ENCODE results near the gene NACC2. TPM values are rescaled to one million over a fixed set of nuclear protein-coding genes. Genes with fewer than 3 reads are reported as not detected.

Gene NACC2
- total RNA-seq, 4 donors from 2014 or later, result 26.0 to 51.7 (median 43.5) TPM

GRCh38 chr9:136119883-136120393, 24.8 kb upstream of the NACC2 start:
- peak overlapping the region; percentile 71 to 97 (median 84) for H3K4me3 ChIP-seq
- no peaks in the 10 kb centered on the region for H3K27me3 ChIP-seq
- H3K36me3 ChIP-seq, result peaks cover 0 to 10% of the 10 kb centered on the region in 2 donors
- intact Hi-C loops (cut with DNase I; ENCODE audit: low total_unique reads) (loop anchor here (1.0 to 5.0 kb wide), 3 partner anchors 68 to 418 kb away; partner anchors contain the start of gene KCNT1), in situ Hi-C loops (cut with MboI; ENCODE audit: low sequenced_read_pairs in 4 of 4) (loop anchor here (5.0 kb wide), 2 partner anchors 153 to 158 kb away; partner anchors contain the start of gene UBAC1 (in 2 of the 4))
- DNase-seq, result no peak
- peak overlapping the region; percentile 93 to 100 (median 97) for H3K27ac ChIP-seq
- H3K9me3 ChIP-seq, result no peaks in the 10 kb centered on the region
- TF ChIP-seq CTCF (IDR thresholded peaks at IDR 0.05 in 4 of 5, conservative IDR thresholded peaks at IDR 0.05 in 1 of 5), result no peak
- TF ChIP-seq POLR2A (IDR thresholded peaks at IDR 0.05), result no peak
- H3K4me1 ChIP-seq, result peaks cover 19 to 27% of the 10 kb centered on the region in 2 donors
- ATAC-seq, result no peak

- no peaks in the 10 kb centered on the region for H3K9me3 ChIP-seq
- H3K4me3 ChIP-seq, result peak overlapping the region; percentile 71 to 97 (median 84)
- H3K27me3 ChIP-seq, result no peaks in the 10 kb centered on the region
- DNase-seq (peak in 1 of 2 donors; percentile 42), ATAC-seq (peak; percentile 11 to 18)
- no peak for TF ChIP-seq CTCF (IDR thresholded peaks at IDR 0.05 in 4 of 5, conservative IDR thresholded peaks at IDR 0.05 in 1 of 5)
- TF ChIP-seq POLR2A (IDR thresholded peaks at IDR 0.05), result peak; percentile 95 to 98
- in situ Hi-C loops (cut with MboI; ENCODE audit: low sequenced_read_pairs in 4 of 4) (no loop called here), intact Hi-C loops (cut with DNase I; ENCODE audit: low total_unique reads) (loop anchor here (5.0 kb wide), 1 partner anchor 92 kb away; no protein-coding TSS in a partner anchor)
- peaks cover 0 to 14% of the 10 kb centered on the region in 2 donors for H3K36me3 ChIP-seq
- H3K27ac ChIP-seq, result peak overlapping the region; percentile 93 to 100 (median 97)
- H3K4me1 ChIP-seq, result peaks cover 19 to 27% of the 10 kb centered on the region in 2 donors
Observed at GRCh38 chr9:136119061-136119882, 24.2 kb upstream of the NACC2 start.

- in situ Hi-C loops (cut with MboI; ENCODE audit: low sequenced_read_pairs in 4 of 4), result no loop called here
- intact Hi-C loops (cut with DNase I; ENCODE audit: low total_unique reads), result loop anchor here (1.0 to 5.0 kb wide), 5 partner anchors 9 to 211 kb away; partner anchors contain the start of genes CAMSAP1 and UBAC1
- DNase-seq (peak; percentile 93 to 95), ATAC-seq (peak; percentile 75 to 83)
- Histone ChIP-seq H3K4me1 (peaks cover 19 to 27% of the 10 kb centered on the region in 2 donors), H3K36me3 (peaks cover 0 to 14% of the 10 kb centered on the region in 2 donors), H3K4me3 (peak within 1 kb of the TSS; percentile 71 to 97 (median 84)), H3K9me3 (no peaks in the 10 kb centered on the region), H3K27ac (peak within 1 kb of the TSS; percentile 93 to 100 (median 97)), H3K27me3 (no peaks in the 10 kb centered on the region)
- peak in 4 of 5 experiments; percentile 14 to 71 (median 52) for TF ChIP-seq CTCF (IDR thresholded peaks at IDR 0.05 in 4 of 5, conservative IDR thresholded peaks at IDR 0.05 in 1 of 5)
- TF ChIP-seq POLR2A (IDR thresholded peaks at IDR 0.05), result no peak
Observed at GRCh38 chr9:136118320-136119060, 23.4 kb upstream of the NACC2 start, which contains the start of gene TMEM250. Gene TMEM250, minus strand, starts transcription at chr9:136118875. Its CDS starts 1,975 bp downstream, at chr9:136116900.

GRCh38 chr9:136117916-136118319, 22.8 kb upstream of the NACC2 start:
- Histone ChIP-seq H3K4me3 (peak overlapping the region; percentile 71 to 97 (median 84)), H3K27me3 (no peaks in the 10 kb centered on the region), H3K36me3 (peaks cover 0 to 14% of the 10 kb centered on the region in 2 donors), H3K27ac (peak overlapping the region; percentile 93 to 100 (median 97)), H3K9me3 (no peaks in the 10 kb centered on the region), H3K4me1 (peaks cover 14 to 24% of the 10 kb centered on the region in 2 donors)
- ATAC-seq (peak; percentile 19 to 26), DNase-seq (peak in 1 of 2 donors; percentile 54)
- intact Hi-C loops (cut with DNase I; ENCODE audit: low total_unique reads), result loop anchor here (1.0 to 5.0 kb wide), 5 partner anchors 9 to 211 kb away; partner anchors contain the start of genes CAMSAP1 and UBAC1
- TF ChIP-seq CTCF (IDR thresholded peaks at IDR 0.05 in 4 of 5, conservative IDR thresholded peaks at IDR 0.05 in 1 of 5) (no peak), POLR2A (IDR thresholded peaks at IDR 0.05) (no peak)
- in situ Hi-C loops (cut with MboI; ENCODE audit: low sequenced_read_pairs in 4 of 4), result no loop called here

Data from gastrocnemius medialis (tissue), 4 donors.